B cell (primary cell): ENCODE data around the gene LMO7. TPM values are rescaled to one million over a fixed set of nuclear protein-coding genes. Genes with fewer than 3 reads are reported as not detected.
"Not testable (repeated sequence)": the region's sequence is repeated elsewhere in the genome, so short reads cannot be mapped to it uniquely, and the experiment has no call there.

Experiments
- ATAC-seq: fragments of 200-7000 bp; cut with Tn5 transposase; one replicate; pipeline ENCODE4 v1.10.0; 2021; ENCODE audit warnings: low read depth, mild to moderate bottlenecking, moderate number of reproducible peaks, moderate library complexity
- CTCF ChIA-PET: fragments of 350-600 bp; sonication (Branson Sonifier 250); formaldehyde crosslinking; loops from one replicate; lab custom pipeline; 2021; ENCODE audit warnings: antibody characterized with exemption, inconsistent platforms; lab: Charles Lee
- POLR2A ChIA-PET: fragments of 350-600 bp; sonication (Branson Sonifier 250); formaldehyde crosslinking; loops from one replicate; lab custom pipeline; 2021; ENCODE audit warnings: antibody characterized with exemption; lab: Charles Lee
- DNase-seq: peaks from one replicate; pipeline ENCODE4 v3.0.0; 2013
- H2AFZ ChIP-seq: 2 replicates; pipeline ENCODE4 v1.6.1; 2012; ENCODE audit warnings: mild to moderate bottlenecking, low read depth, low read length; ENCODE audit not compliant: insufficient read depth, poor library complexity, severe bottlenecking
- H3K27ac ChIP-seq, 2 donors: 1 replicate in 1 of 2; 2 replicates in 1 of 2; pipeline ENCODE4 v1.5.1; 2012 to 2013; ENCODE audit warnings: low read length in 2 of 2, mild to moderate bottlenecking in 2 of 2, moderate library complexity in 1 of 2
- H3K27me3 ChIP-seq, 4 experiments: fragments of 200-600 bp in 1 of 4; sonication (generic) in 1 of 4; replicated peaks in 1 of 4; 1 replicate in 2 of 4; 2 replicates in 2 of 4; pipeline versions ENCODE4 v1.6.1 to v1.7.0; 2013 to 2016; ENCODE audit warnings: low read length in 3 of 4, mild to moderate bottlenecking in 2 of 4, mixed read lengths in 1 of 4, moderate library complexity in 1 of 4; ENCODE audit not compliant: insufficient read depth in 4 of 4, control insufficient read depth in 3 of 4; ENCODE audit errors: control extremely low read depth in 1 of 4
- H3K36me3 ChIP-seq, 2 experiments: replicated peaks in 1 of 2; 1 replicate in 1 of 2; 2 replicates in 1 of 2; pipeline versions ENCODE4 v1.6.1 to v1.7.1; 2013; ENCODE audit warnings: low read length in 1 of 2; ENCODE audit not compliant: insufficient read depth in 2 of 2, control insufficient read depth in 1 of 2; ENCODE audit errors: control extremely low read depth in 1 of 2, extremely low read depth in 1 of 2
- H3K4me1 ChIP-seq, 2 donors: fragments of 200-600 bp in 1 of 2; sonication (generic) in 1 of 2; 1 replicate in 1 of 2; 2 replicates in 1 of 2; pipeline versions ENCODE4 v1.5.1 to v1.6.1; 2013 to 2017; ENCODE audit warnings: low read length in 2 of 2; ENCODE audit not compliant: control insufficient read depth in 2 of 2, insufficient read depth in 2 of 2
- H3K4me2 ChIP-seq: replicated peaks from 2 replicates; pipeline ENCODE3; 2012; ENCODE audit warnings: mild to moderate bottlenecking, low read depth, low read length; ENCODE audit not compliant: poor library complexity, severe bottlenecking
- H3K4me3 ChIP-seq, 5 experiments: fragments of 200-600 bp in 1 of 5; sonication (generic) in 1 of 5; 1 replicate in 3 of 5; 2 replicates in 2 of 5; pipeline versions ENCODE4 v1.5.1 to v1.7.0; 2011 to 2016; ENCODE audit warnings: low read length in 4 of 5, mild to moderate bottlenecking in 4 of 5, low read depth in 2 of 5, control low read depth in 1 of 5, moderate library complexity in 1 of 5; ENCODE audit not compliant: insufficient read depth in 1 of 5; ENCODE audit errors: control extremely low read depth in 1 of 5, extremely low read depth in 1 of 5
- H3K79me2 ChIP-seq: fragments of 200-600 bp; sonication (generic); one replicate; pipeline ENCODE4 v1.6.0; 2016; ENCODE audit warnings: low read length; ENCODE audit not compliant: control insufficient read depth, insufficient read depth
- H3K9ac ChIP-seq: fragments of 200-600 bp; sonication (generic); 2 replicates; pipeline ENCODE4 v1.6.1; 2017; ENCODE audit warnings: mild to moderate bottlenecking, low read length, moderate library complexity
- H3K9me3 ChIP-seq, 3 donors: one replicate each; pipeline versions ENCODE4 v1.6.1 to v1.7.1; 2013; ENCODE audit warnings: low read length in 2 of 3; ENCODE audit not compliant: control insufficient read depth in 2 of 3, insufficient read depth in 1 of 3; ENCODE audit errors: control extremely low read depth in 1 of 3
- H4K20me1 ChIP-seq: 2 replicates; pipeline ENCODE4 v1.6.0; 2012; ENCODE audit warnings: mild to moderate bottlenecking, low read length; ENCODE audit not compliant: insufficient read depth, control insufficient read depth, poor library complexity, severe bottlenecking
- H3K27ac Mint-ChIP-seq: one replicate; pipeline ENCODE4 v1.8.0; 2021; ENCODE audit warnings: mixed read lengths
- H3K27me3 Mint-ChIP-seq: one replicate; pipeline ENCODE4 v1.8.0; 2021; ENCODE audit warnings: mixed read lengths
- H3K4me1 Mint-ChIP-seq: one replicate; pipeline ENCODE4 v1.8.0; 2021; ENCODE audit warnings: mixed read lengths
- H3K4me3 Mint-ChIP-seq: one replicate; pipeline ENCODE4 v1.8.0; 2021; ENCODE audit warnings: mixed read lengths
- H3K9me3 Mint-ChIP-seq: one replicate; pipeline ENCODE4 v1.8.0; 2022; ENCODE audit warnings: mixed read lengths; ENCODE audit not compliant: insufficient read depth
- EZH2 ChIP-seq: IDR thresholded peaks from 2 replicates; pipeline ENCODE4 v1.6.1; 2012; ENCODE audit warnings: borderline replicate concordance, low read depth, mild to moderate bottlenecking, moderate library complexity, low read length; ENCODE audit not compliant: insufficient read depth, poor library complexity, severe bottlenecking
- WGBS: methylation state at CpG from one replicate; pipeline ENCODE4 v1.1.5; 2013; ENCODE audit warnings: missing lambda C conversion rate; ENCODE audit not compliant: insufficient coverage; 5-methylcytosine and 5-hydroxymethylcytosine counted together
- intact Hi-C: fragments of 100-400 bp; cut with micrococcal nuclease; formaldehyde crosslinking; loops from one replicate; pipeline ENCODE4 v1.10.0; 2022
- polyA plus RNA-seq: library from polyadenylated mRNA; depleted of rRNA; stranded (reverse); fragments of >200 nt; gene quantifications from 2 replicates; pipeline ENCODE4 v1.2.3, GENCODE V29; 2012
- total RNA-seq, 2 donors: library from RNA; stranded (reverse); fragments of 120-200 nt in 1 of 2; gene quantifications; 1 replicate in 1 of 2; 2 replicates in 1 of 2; pipeline versions ENCODE4 v1.2.3 to v1.2.4, GENCODE V29; 2013 to 2022
- TF ChIP-seq, protein P1 (sequence below): fragments of 200-600 bp; IDR thresholded peaks from one replicate; pipeline ENCODE4 v1.8.0; 2022; ENCODE audit warnings: antibody characterized with exemption, mild to moderate bottlenecking

The LMO7 gene
- total and polyA plus RNA-seq, 2 donors (not counting 1 experiment from before 2014, with no cell fraction given) = 7.8 to 17.4 TPM

DNA sequence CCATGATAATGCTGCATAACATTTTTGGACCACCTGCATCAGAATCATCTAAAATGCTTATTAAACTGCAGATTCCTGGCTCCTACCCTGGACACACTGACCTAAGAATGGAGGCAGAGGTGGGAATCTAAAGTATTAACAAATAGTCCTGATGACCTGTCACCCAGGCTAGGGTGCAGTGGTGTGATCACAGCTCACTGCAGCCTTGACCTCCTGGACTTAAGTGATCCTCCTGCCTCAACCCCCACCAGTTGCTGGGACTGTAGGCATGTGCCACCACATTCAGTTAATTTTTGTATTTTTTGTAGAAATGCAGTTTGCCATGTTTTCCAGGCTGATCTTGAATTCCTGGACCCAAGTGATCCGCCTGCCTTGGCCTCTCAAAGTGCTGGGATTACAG, 43.3 kb downstream of the LMO7 start:
- CTCF ChIA-PET = interaction anchor here (0.7 to 1.9 kb wide), 2 partner anchors 16 to 367 kb away, joined by 3 to 8 read pairs; no protein-coding TSS in a partner anchor
- no peak for DNase-seq
- Histone ChIP-seq H3K4me2 (no peak overlapping the region), H3K27me3 (no peaks in the 10 kb centered on the region), H3K9ac (no peak overlapping the region), H2AFZ (no peak overlapping the region), H3K9me3 (no peaks in the 10 kb centered on the region), H3K27ac (no peak overlapping the region), H4K20me1 (no peaks in the 10 kb centered on the region), H3K4me3 (no peak overlapping the region), H3K79me2 (no peaks in the 10 kb centered on the region), H3K36me3 (no peaks in the 10 kb centered on the region), H3K4me1 (no peaks in the 10 kb centered on the region)
- WGBS = no CpG with 5 or more reads among the region's 1 CpG
- intact Hi-C loops = no loop called here
- no peak overlapping the region for H3K4me3 Mint-ChIP-seq
- H3K27ac Mint-ChIP-seq = no peak overlapping the region
- POLR2A ChIA-PET = no interaction called here
- no peak for TF ChIP-seq EZH2
- TF ChIP-seq, protein P1, sequence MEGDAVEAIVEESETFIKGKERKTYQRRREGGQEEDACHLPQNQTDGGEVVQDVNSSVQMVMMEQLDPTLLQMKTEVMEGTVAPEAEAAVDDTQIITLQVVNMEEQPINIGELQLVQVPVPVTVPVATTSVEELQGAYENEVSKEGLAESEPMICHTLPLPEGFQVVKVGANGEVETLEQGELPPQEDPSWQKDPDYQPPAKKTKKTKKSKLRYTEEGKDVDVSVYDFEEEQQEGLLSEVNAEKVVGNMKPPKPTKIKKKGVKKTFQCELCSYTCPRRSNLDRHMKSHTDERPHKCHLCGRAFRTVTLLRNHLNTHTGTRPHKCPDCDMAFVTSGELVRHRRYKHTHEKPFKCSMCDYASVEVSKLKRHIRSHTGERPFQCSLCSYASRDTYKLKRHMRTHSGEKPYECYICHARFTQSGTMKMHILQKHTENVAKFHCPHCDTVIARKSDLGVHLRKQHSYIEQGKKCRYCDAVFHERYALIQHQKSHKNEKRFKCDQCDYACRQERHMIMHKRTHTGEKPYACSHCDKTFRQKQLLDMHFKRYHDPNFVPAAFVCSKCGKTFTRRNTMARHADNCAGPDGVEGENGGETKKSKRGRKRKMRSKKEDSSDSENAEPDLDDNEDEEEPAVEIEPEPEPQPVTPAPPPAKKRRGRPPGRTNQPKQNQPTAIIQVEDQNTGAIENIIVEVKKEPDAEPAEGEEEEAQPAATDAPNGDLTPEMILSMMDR = no peak
- no peaks in the 10 kb centered on the region for H3K9me3 Mint-ChIP-seq
- no peak for ATAC-seq
- no peaks in the 10 kb centered on the region for H3K4me1 Mint-ChIP-seq
- no peaks in the 10 kb centered on the region for H3K27me3 Mint-ChIP-seq

DNA sequence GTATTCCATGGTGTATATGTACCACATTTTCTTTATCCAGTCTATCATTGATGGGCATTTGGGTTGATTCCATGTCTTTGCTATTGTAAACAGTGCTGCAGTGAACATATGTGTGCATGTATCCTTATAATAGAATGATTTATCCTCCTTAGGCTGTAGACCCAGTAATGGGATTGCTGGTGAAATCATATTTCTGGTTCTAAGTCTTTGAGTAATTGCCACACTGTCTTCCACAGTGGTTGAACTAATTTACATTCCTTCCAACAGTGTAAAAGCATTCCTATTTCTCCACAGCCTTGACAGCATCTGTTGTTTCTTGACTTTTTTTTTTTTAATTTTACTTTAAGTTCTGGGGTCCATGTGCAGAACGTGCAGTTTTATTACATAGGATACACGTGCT, 44.1 kb downstream of the LMO7 start:
- ATAC-seq, POLR2A ChIA-PET: not testable (repeated sequence)

More for the DNA sequence above, 44.1 kb downstream of the LMO7 start:
- CTCF ChIA-PET, H3K27me3 ChIP-seq, H3K4me3 Mint-ChIP-seq, H3K9ac ChIP-seq, H3K79me2 ChIP-seq, H3K4me1 Mint-ChIP-seq, H4K20me1 ChIP-seq, H3K9me3 ChIP-seq, H3K27ac Mint-ChIP-seq, H3K4me1 ChIP-seq, DNase-seq, H3K27me3 Mint-ChIP-seq, H3K4me2 ChIP-seq, H3K36me3 ChIP-seq, H3K27ac ChIP-seq, intact Hi-C loops, H2AFZ ChIP-seq, H3K4me3 ChIP-seq, H3K9me3 Mint-ChIP-seq: not testable (repeated sequence)
- WGBS = no CpG with 5 or more reads among the region's 2 CpGs
